Lower lobe of right lung (tissue), 2 donors: ENCODE measurements around the gene CHST14. TPM values are rescaled to one million over a fixed set of nuclear protein-coding genes. Genes with fewer than 3 reads are reported as not detected.

Experiments
- ATAC-seq, 2 donors: fragments of 200-7000 bp; cut with Tn5 transposase; one replicate each; pipeline ENCODE4 v1.9.1; 2020 to 2022; ENCODE audit warnings: mild to moderate bottlenecking in 2 of 2, moderate library complexity in 2 of 2
- DNase-seq: peaks from one replicate; pipeline ENCODE4 v3.0.0-alpha.2; 2020
- H3K27ac ChIP-seq: fragments of 200-600 bp; one replicate; pipeline ENCODE4 v1.8.0; 2022
- H3K27me3 ChIP-seq: fragments of 200-600 bp; one replicate; pipeline ENCODE4 v1.8.0; 2022; ENCODE audit warnings: low read depth
- H3K36me3 ChIP-seq: fragments of 200-600 bp; one replicate; pipeline ENCODE4 v1.8.0; 2022; ENCODE audit warnings: mild to moderate bottlenecking
- H3K4me1 ChIP-seq: fragments of 200-600 bp; one replicate; pipeline ENCODE4 v1.8.0; 2022
- H3K4me3 ChIP-seq: fragments of 200-600 bp; one replicate; pipeline ENCODE4 v1.8.0; 2022; ENCODE audit warnings: mild to moderate bottlenecking
- H3K9me3 ChIP-seq: fragments of 200-600 bp; one replicate; pipeline ENCODE4 v1.8.0; 2022
- intact Hi-C: fragments of 100-400 bp; cut with DNase I; formaldehyde crosslinking; loops from one replicate; pipeline ENCODE4 v1.11.0; 2022
- total RNA-seq: library from RNA; stranded (reverse); fragmentation: NEBNext Ultra II Directional; extraction: Animal tissue kit (Norgen Biotek cat#: 25700); gene quantifications from one replicate; pipeline ENCODE4 v1.2.1, GENCODE V29; 2021
- TF ChIP-seq, protein P1 (sequence below): fragments of 200-600 bp; IDR thresholded peaks from one replicate; pipeline ENCODE4 v1.8.0; 2022; ENCODE audit warnings: antibody characterized with exemption, mild to moderate bottlenecking
- donor health status: DM: no; HTN: yes; CAD: no; lungs with severe emphysema.

CHST14 gene
- total RNA-seq, 1 donor from 2014 or later = 15.9 TPM

GRCh38 chr15:40456738-40457137 is 14.0 kb upstream of the CHST14 start:
- no peak for DNase-seq
- H3K9me3 ChIP-seq = no peaks in the 10 kb centered on the region
- H3K27ac ChIP-seq = no peak overlapping the region
- no peaks in the 10 kb centered on the region for H3K27me3 ChIP-seq
- TF ChIP-seq, protein P1, sequence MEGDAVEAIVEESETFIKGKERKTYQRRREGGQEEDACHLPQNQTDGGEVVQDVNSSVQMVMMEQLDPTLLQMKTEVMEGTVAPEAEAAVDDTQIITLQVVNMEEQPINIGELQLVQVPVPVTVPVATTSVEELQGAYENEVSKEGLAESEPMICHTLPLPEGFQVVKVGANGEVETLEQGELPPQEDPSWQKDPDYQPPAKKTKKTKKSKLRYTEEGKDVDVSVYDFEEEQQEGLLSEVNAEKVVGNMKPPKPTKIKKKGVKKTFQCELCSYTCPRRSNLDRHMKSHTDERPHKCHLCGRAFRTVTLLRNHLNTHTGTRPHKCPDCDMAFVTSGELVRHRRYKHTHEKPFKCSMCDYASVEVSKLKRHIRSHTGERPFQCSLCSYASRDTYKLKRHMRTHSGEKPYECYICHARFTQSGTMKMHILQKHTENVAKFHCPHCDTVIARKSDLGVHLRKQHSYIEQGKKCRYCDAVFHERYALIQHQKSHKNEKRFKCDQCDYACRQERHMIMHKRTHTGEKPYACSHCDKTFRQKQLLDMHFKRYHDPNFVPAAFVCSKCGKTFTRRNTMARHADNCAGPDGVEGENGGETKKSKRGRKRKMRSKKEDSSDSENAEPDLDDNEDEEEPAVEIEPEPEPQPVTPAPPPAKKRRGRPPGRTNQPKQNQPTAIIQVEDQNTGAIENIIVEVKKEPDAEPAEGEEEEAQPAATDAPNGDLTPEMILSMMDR = no peak
- intact Hi-C loops = no loop called here
- peaks cover 34% of the 10 kb centered on the region for H3K36me3 ChIP-seq
- ATAC-seq = no peak
- H3K4me3 ChIP-seq = no peak overlapping the region
- peaks cover 50% of the 10 kb centered on the region for H3K4me1 ChIP-seq

DNA sequence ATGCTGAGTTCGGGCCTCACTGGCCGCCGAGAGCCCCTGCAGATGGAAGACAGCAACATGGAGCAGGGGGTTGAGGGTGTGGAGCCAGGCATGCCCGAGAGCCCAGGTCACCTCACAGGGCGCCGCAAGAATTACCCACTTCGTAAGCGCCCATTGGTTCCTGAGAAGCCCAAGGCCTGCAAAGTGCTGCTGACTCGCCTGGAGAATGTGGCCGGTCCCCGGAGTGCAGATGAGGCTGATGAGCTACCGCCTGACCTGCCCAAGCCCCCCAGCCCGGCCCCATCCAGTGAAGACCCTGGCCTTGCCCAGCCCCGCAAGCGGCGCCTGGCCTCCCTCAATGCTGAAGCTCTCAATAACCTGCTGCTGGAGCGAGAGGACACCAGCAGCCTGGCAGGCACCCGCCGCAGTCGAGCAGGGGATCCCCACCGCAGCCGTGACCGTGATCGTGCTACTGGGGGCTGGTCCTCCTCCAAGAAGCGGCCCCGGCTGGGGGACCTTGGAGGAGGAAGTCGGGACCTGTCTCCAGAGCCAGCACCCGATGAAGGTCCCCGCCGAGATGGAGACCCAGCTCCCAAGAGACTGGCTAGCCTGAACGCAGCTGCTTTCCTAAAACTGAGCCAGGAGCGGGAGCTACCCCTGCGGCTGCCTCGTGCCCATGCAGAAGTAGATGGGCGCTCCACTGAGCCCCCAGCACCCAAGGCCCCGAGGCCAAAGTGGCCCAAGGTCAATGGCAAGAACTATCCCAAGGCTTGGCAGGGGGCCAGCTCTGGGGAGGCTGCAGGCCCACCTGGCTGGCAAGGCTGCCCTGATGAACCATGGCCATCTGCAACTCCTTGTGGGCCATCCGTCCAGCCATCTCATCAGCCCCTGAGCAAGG is 12.1 kb upstream of the CHST14 start:
- Histone ChIP-seq H3K4me1 (peaks cover 31% of the 10 kb centered on the region), H3K27me3 (no peaks in the 10 kb centered on the region), H3K4me3 (no peak overlapping the region), H3K27ac (no peak overlapping the region), H3K36me3 (peaks cover 54% of the 10 kb centered on the region), H3K9me3 (no peaks in the 10 kb centered on the region)
- ATAC-seq (no peak), DNase-seq (no peak)
- intact Hi-C loops = no loop called here
- TF ChIP-seq, protein P1 = no peak

GRCh38 chr15:40459391-40460015 is 11.3 kb upstream of the CHST14 start:
- DNase-seq (no peak), ATAC-seq (no peak)
- Histone ChIP-seq H3K36me3 (peaks cover 61% of the 10 kb centered on the region), H3K4me3 (no peak overlapping the region), H3K27ac (no peak overlapping the region), H3K4me1 (peaks cover 23% of the 10 kb centered on the region), H3K27me3 (no peaks in the 10 kb centered on the region), H3K9me3 (no peaks in the 10 kb centered on the region)
- intact Hi-C loops = no loop called here
- TF ChIP-seq, protein P1 = no peak

DNA sequence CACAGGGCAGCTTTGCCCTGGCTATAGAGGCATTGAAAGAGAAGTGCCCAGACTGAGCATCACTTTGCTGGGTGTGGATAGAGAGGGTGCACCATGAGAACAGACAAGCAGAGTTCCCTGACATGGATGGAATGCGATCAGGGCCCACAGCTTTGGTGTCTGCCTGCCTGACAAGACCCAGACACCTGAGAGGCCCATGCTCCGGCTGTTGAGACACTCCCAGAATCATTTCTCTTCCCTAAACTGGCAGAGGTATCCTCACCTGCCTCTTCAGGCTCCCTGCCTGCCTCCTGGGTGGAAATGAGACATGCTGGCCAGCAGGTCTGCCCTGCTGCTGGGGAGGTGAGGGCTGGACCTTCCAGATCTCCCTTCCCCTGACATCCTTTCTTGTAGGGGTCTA is 10.4 kb upstream of the CHST14 start:
- peaks cover 70% of the 10 kb centered on the region for H3K36me3 ChIP-seq
- intact Hi-C loops = no loop called here
- H3K27me3 ChIP-seq = no peaks in the 10 kb centered on the region
- TF ChIP-seq, protein P1 = no peak
- no peak overlapping the region for H3K4me3 ChIP-seq
- ATAC-seq = no peak
- no peak overlapping the region for H3K27ac ChIP-seq
- peaks cover 14% of the 10 kb centered on the region for H3K4me1 ChIP-seq
- DNase-seq = no peak
- no peaks in the 10 kb centered on the region for H3K9me3 ChIP-seq

GRCh38 chr15:40461958-40462357 is 8.8 kb upstream of the CHST14 start:
- no peak for DNase-seq

More at GRCh38 chr15:40461958-40462357, 8.8 kb upstream of the CHST14 start:
- no peak overlapping the region for H3K4me3 ChIP-seq
- H3K9me3 ChIP-seq = no peaks in the 10 kb centered on the region
- H3K4me1 ChIP-seq = peaks cover 7% of the 10 kb centered on the region
- intact Hi-C loops = no loop called here
- H3K36me3 ChIP-seq = peaks cover 83% of the 10 kb centered on the region
- no peak overlapping the region for H3K27ac ChIP-seq
- ATAC-seq = no peak
- no peaks in the 10 kb centered on the region for H3K27me3 ChIP-seq
- TF ChIP-seq, protein P1 = no peak
